ENCODE measurements around the gene YPEL1. TPM values are rescaled to one million over a fixed set of nuclear protein-coding genes. Genes with fewer than 3 reads are reported as not detected.
"Not testable (repeated sequence)": the region's sequence is repeated elsewhere in the genome, so short reads cannot be mapped to it uniquely, and the experiment has no call there.

The YPEL1 gene
- total RNA-seq, 1 donor from 2014 or later: 9.1 TPM

- DNase-seq: not testable (repeated sequence)
Observed at GRCh38 chr22:21720191-21720859, 15.3 kb downstream of the YPEL1 start.

GRCh38 chr22:21719024-21719423 lies 16.6 kb downstream of the YPEL1 start:
- no peak for DNase-seq

GRCh38 chr22:21718499-21718898 lies 17.1 kb downstream of the YPEL1 start:
- no peak for DNase-seq

- not testable (repeated sequence) for DNase-seq
Observed at GRCh38 chr22:21716395-21717122, 19.0 kb downstream of the YPEL1 start.

GRCh38 chr22:21714786-21715185 lies 20.8 kb downstream of the YPEL1 start:
- DNase-seq: no peak

- DNase-seq: peak; percentile 77
Observed at GRCh38 chr22:21714059-21714770, 21.4 kb downstream of the YPEL1 start.

- DNase-seq: peak; percentile 35
Observed at GRCh38 chr22:21713428-21714058, 22.1 kb downstream of the YPEL1 start.

- DNase-seq: peak; percentile 92
Observed at GRCh38 chr22:21712751-21713427, 22.7 kb downstream of the YPEL1 start.

- no peak for DNase-seq
Observed at GRCh38 chr22:21711851-21712250, 23.7 kb downstream of the YPEL1 start.

GRCh38 chr22:21710156-21710555 lies 25.4 kb downstream of the YPEL1 start:
- no peak for DNase-seq

- no peak for DNase-seq
Observed at GRCh38 chr22:21709688-21710087, 25.9 kb downstream of the YPEL1 start.

GRCh38 chr22:21708960-21709359 lies 26.6 kb downstream of the YPEL1 start:
- DNase-seq: no peak

GRCh38 chr22:21707677-21708076 lies 27.9 kb downstream of the YPEL1 start:
- DNase-seq: peak; percentile 87

GRCh38 chr22:21703684-21704316 lies 31.8 kb downstream of the YPEL1 start:
- DNase-seq: no peak

- DNase-seq: no peak
Observed at GRCh38 chr22:21702700-21703683, 32.6 kb downstream of the YPEL1 start.

GRCh38 chr22:21702094-21702493 lies 33.5 kb downstream of the YPEL1 start:
- no peak for DNase-seq

- DNase-seq: no peak
Observed at GRCh38 chr22:21701384-21701971, 34.1 kb downstream of the YPEL1 start.

GRCh38 chr22:21700822-21701221 lies 34.8 kb downstream of the YPEL1 start:
- no peak for DNase-seq

- no peak for DNase-seq
Observed at GRCh38 chr22:21699643-21700042, 36.0 kb downstream of the YPEL1 start.

All from tongue (tissue), 2 donors.